BE2C (cell line): ENCODE data around the gene TRPM2.

Source experiments
- DNase-seq: peaks from one replicate; pipeline ENCODE4 v3.0.0-alpha.2; 2020
- H3K27me3 ChIP-seq: fragments of 250-450 bp; sonication (Bioruptor Pico); 2 replicates; pipeline ENCODE4 v1.5.1; 2020; ENCODE audit warnings: mild to moderate bottlenecking
- H3K36me3 ChIP-seq: fragments of 250-450 bp; sonication (Bioruptor Pico); 2 replicates; pipeline ENCODE4 v1.5.1; 2020; ENCODE audit warnings: mild to moderate bottlenecking
- H3K4me1 ChIP-seq: fragments of 250-450 bp; sonication (Bioruptor Pico); 2 replicates; pipeline ENCODE4 v1.5.1; 2020
- H3K4me3 ChIP-seq: 2 replicates; pipeline ENCODE4 v1.5.1; 2011; ENCODE audit warnings: low read depth, low read length
- H3K9me3 ChIP-seq: fragments of 250-450 bp; sonication (Bioruptor Pico); 2 replicates; pipeline ENCODE4 v1.5.1; 2020
- TF ChIP-seq, protein P1 (sequence below): IDR thresholded peaks from 2 replicates; pipeline ENCODE4 v1.5.1; 2012; ENCODE audit warnings: mild to moderate bottlenecking, low read depth, low read length

TRPM2 gene

GRCh38 chr21:44374601-44375280 is 21.3 kb downstream of the TRPM2 start:
- H3K27me3 ChIP-seq, result peaks cover 28% of the 10 kb centered on the region
- TF ChIP-seq, protein P1, sequence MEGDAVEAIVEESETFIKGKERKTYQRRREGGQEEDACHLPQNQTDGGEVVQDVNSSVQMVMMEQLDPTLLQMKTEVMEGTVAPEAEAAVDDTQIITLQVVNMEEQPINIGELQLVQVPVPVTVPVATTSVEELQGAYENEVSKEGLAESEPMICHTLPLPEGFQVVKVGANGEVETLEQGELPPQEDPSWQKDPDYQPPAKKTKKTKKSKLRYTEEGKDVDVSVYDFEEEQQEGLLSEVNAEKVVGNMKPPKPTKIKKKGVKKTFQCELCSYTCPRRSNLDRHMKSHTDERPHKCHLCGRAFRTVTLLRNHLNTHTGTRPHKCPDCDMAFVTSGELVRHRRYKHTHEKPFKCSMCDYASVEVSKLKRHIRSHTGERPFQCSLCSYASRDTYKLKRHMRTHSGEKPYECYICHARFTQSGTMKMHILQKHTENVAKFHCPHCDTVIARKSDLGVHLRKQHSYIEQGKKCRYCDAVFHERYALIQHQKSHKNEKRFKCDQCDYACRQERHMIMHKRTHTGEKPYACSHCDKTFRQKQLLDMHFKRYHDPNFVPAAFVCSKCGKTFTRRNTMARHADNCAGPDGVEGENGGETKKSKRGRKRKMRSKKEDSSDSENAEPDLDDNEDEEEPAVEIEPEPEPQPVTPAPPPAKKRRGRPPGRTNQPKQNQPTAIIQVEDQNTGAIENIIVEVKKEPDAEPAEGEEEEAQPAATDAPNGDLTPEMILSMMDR, result no peak
- no peak overlapping the region for H3K4me3 ChIP-seq
- H3K4me1 ChIP-seq, result no peaks in the 10 kb centered on the region
- H3K36me3 ChIP-seq, result no peaks in the 10 kb centered on the region
- H3K9me3 ChIP-seq, result no peaks in the 10 kb centered on the region; the same call in 1 of the 2 replicates
- DNase-seq, result no peak

DNA sequence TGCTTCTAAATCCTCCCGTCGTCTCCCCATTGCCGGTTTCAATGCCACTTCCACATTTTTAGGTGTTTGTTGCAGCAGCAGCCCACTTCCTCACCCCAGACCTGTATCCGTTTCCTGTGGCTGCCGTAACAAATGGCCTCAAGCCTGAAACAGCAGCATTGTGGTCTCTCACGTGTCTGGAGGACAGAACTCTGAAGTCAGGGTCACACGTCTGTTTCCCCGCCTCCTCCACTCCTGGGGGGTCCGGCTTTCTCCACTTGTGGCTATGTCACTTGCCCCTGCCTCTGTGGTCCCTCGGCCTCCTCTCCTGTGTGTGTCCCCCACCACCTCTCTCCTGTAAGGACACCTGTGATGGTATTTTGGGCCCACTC is 21.8 kb downstream of the TRPM2 start:
- no peaks in the 10 kb centered on the region for H3K4me1 ChIP-seq
- peaks cover 25% of the 10 kb centered on the region for H3K27me3 ChIP-seq
- H3K9me3 ChIP-seq, result no peaks in the 10 kb centered on the region; the same call in 1 of the 2 replicates
- no peak overlapping the region for H3K4me3 ChIP-seq
- H3K36me3 ChIP-seq, result no peaks in the 10 kb centered on the region
- TF ChIP-seq, protein P1, result no peak
- DNase-seq, result no peak

GRCh38 chr21:44375761-44376241 is 22.4 kb downstream of the TRPM2 start:
- TF ChIP-seq, protein P1, result no peak
- no peak for DNase-seq
- peaks cover 20% of the 10 kb centered on the region for H3K27me3 ChIP-seq
- H3K36me3 ChIP-seq, result no peaks in the 10 kb centered on the region
- no peaks in the 10 kb centered on the region for H3K4me1 ChIP-seq
- H3K9me3 ChIP-seq, result no peaks in the 10 kb centered on the region; the same call in 1 of the 2 replicates
- no peak overlapping the region for H3K4me3 ChIP-seq

DNA sequence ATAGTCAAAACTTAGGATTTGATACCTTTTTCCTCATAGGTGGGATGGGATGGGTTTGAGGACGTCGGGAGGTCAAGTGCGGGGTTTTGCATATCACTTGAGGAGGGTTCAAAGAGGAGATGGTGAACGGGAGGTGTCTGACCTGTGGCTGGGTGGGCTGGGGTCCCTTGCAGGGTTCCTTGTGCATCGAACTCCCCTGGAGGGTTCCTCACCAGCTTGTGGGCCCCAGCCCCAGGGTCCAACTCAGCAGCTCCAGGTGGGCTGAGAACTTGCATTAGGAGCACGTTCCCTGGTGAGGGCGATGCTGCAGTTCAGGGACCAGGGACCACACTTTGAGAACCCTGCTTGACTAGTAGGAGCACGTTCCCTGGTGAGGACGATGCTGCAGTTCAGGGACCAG is 23.2 kb downstream of the TRPM2 start:
- H3K36me3 ChIP-seq, result no peaks in the 10 kb centered on the region
- H3K4me3 ChIP-seq, result no peak overlapping the region
- peaks cover 19% of the 10 kb centered on the region for H3K27me3 ChIP-seq
- no peaks in the 10 kb centered on the region; the same call in 1 of the 2 replicates for H3K9me3 ChIP-seq
- no peak for DNase-seq
- no peaks in the 10 kb centered on the region for H3K4me1 ChIP-seq
- TF ChIP-seq, protein P1, result no peak

DNA sequence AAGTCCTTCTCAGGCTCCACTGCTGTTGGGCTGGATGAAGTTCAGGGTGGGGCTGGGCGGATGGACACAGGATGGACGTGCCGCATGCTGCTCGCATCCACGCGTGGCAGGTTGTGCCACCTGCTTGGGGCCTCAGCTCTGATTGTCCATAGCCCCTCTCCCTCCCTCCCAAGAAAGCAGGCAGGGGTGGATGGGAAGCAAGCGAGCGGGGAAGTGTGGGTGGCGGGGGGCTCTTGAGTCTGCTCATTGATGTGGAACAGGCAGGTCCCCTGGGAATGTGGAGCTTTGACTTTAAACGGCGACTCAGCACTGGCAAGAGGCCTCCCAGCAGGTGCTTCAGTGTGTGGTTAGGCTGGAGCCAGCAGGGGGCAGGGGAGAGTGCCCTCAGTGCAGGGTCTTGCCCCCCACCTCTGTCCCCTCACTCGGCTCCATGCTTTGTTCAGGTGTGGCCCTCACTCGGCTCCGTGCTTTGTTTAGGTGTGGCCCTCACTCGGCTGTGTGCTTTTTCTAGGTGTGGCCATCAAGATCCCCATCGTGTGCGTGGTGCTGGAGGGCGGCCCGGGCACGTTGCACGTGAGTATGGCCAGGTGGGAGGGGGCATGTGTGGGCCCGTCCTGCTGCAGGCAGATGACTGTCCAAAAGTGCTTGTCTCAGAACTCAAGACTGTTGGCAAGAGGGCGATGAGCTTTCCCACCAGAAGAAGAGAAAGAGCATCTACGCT is 23.9 kb downstream of the TRPM2 start:
- Histone ChIP-seq H3K27me3 (peaks cover 15% of the 10 kb centered on the region), H3K4me3 (no peak overlapping the region), H3K36me3 (no peaks in the 10 kb centered on the region), H3K9me3 (no peaks in the 10 kb centered on the region; the same call in 1 of the 2 replicates), H3K4me1 (no peaks in the 10 kb centered on the region)
- DNase-seq, result no peak
- TF ChIP-seq, protein P1, result 0 out of 2 replicates have a peak, but pooled peaks have one; percentile 4
